Suprapubic skin (tissue), 4 donors: ENCODE results near the gene COL9A3. TPM values are rescaled to one million over a fixed set of nuclear protein-coding genes. Genes with fewer than 3 reads are reported as not detected.

ENCODE experiments used
- DNase-seq, 2 donors: peaks; one replicate each; pipeline ENCODE4 v3.0.0-alpha.2; 2019; ENCODE audit warnings: low spot score in 2 of 2
- H3K27ac ChIP-seq: fragments of 200-600 bp; sonication (generic); one replicate; pipeline ENCODE4 v1.5.1; 2019
- H3K27me3 ChIP-seq: fragments of 200-600 bp; sonication (generic); one replicate; pipeline ENCODE4 v1.5.1; 2019
- H3K36me3 ChIP-seq: fragments of 200-600 bp; sonication (generic); one replicate; pipeline ENCODE4 v1.5.1; 2019
- H3K4me1 ChIP-seq: fragments of 200-600 bp; sonication (generic); one replicate; pipeline ENCODE4 v1.5.1; 2019
- H3K4me3 ChIP-seq: fragments of 200-600 bp; sonication (generic); one replicate; pipeline ENCODE4 v1.5.1; 2019; ENCODE audit warnings: mild to moderate bottlenecking
- H3K9me3 ChIP-seq: fragments of 200-600 bp; sonication (generic); one replicate; pipeline ENCODE4 v1.5.1; 2019
- CTCF ChIP-seq, 2 donors: fragments of 200-600 bp in 1 of 2; fragments of 450-650 bp in 1 of 2; sonication (generic) in 1 of 2; IDR thresholded peaks; one replicate each; pipeline ENCODE4 v1.5.1; 2016 to 2019; ENCODE audit warnings: antibody characterized with exemption in 2 of 2, mild to moderate bottlenecking in 1 of 2, moderate library complexity in 1 of 2
- EP300 ChIP-seq: sonication (generic); formaldehyde crosslinking; IDR thresholded peaks from one replicate; pipeline ENCODE4 v1.6.1; 2017; ENCODE audit warnings: antibody characterized with exemption
- POLR2A ChIP-seq, 2 donors: fragments of 450-650 bp; IDR thresholded peaks; one replicate each; pipeline ENCODE4 v1.6.1; 2017; ENCODE audit warnings: antibody characterized with exemption in 2 of 2, mild to moderate bottlenecking in 2 of 2, moderate library complexity in 2 of 2
- POLR2AphosphoS5 ChIP-seq, 3 donors: sonication (generic); formaldehyde crosslinking; IDR thresholded peaks; one replicate each; pipeline ENCODE4 v1.6.1; 2017; ENCODE audit warnings: antibody characterized with exemption in 3 of 3
- WGBS: methylation state at CpG from one replicate; pipeline ENCODE4 v1.1.5; 2018; 5-methylcytosine and 5-hydroxymethylcytosine counted together
- total RNA-seq, 4 donors: library from RNA; depleted of rRNA; stranded (reverse); fragments of >200 nt; gene quantifications; one replicate each; pipeline ENCODE4 v1.1.0, GENCODE V29; 2016

Gene COL9A3
- total RNA-seq, 4 donors from 2014 or later = 6.1 to 11.3 (median 8.1) TPM

GRCh38 chr20:62831854-62832211 lies 15.0 kb downstream of the COL9A3 start:
- Histone ChIP-seq H3K27ac (no peak overlapping the region), H3K4me3 (peak overlapping the region; percentile 7), H3K9me3 (no peaks in the 10 kb centered on the region), H3K27me3 (peaks cover 2% of the 10 kb centered on the region), H3K4me1 (peaks cover 29% of the 10 kb centered on the region), H3K36me3 (no peaks in the 10 kb centered on the region)
- no peak for TF ChIP-seq POLR2A (IDR thresholded peaks at IDR 0.05)
- TF ChIP-seq EP300 = no peak
- no peak for TF ChIP-seq POLR2AphosphoS5 (IDR thresholded peaks at IDR 0.05)
- WGBS = 49% methylated on average over 6 of the region's 10 CpGs
- DNase-seq = no peak

GRCh38 chr20:62832212-62832922 lies 15.5 kb downstream of the COL9A3 start:
- no peak overlapping the region for H3K27ac ChIP-seq
- peaks cover 2% of the 10 kb centered on the region for H3K27me3 ChIP-seq
- no peak for DNase-seq
- no peaks in the 10 kb centered on the region for H3K9me3 ChIP-seq
- no peak for TF ChIP-seq POLR2AphosphoS5 (IDR thresholded peaks at IDR 0.05)
- no peak for TF ChIP-seq EP300
- TF ChIP-seq POLR2A (IDR thresholded peaks at IDR 0.05) = no peak
- no peak for TF ChIP-seq CTCF (IDR thresholded peaks at IDR 0.05)
- WGBS = 2% methylated on average over 6 of the region's 22 CpGs
- H3K4me1 ChIP-seq = peaks cover 33% of the 10 kb centered on the region
- H3K36me3 ChIP-seq = no peaks in the 10 kb centered on the region
- peak overlapping the region; percentile 7 for H3K4me3 ChIP-seq

- Histone ChIP-seq H3K9me3 (no peaks in the 10 kb centered on the region), H3K27ac (no peak overlapping the region), H3K36me3 (no peaks in the 10 kb centered on the region), H3K4me3 (no peak overlapping the region), H3K4me1 (peaks cover 39% of the 10 kb centered on the region), H3K27me3 (peaks cover 2% of the 10 kb centered on the region)
- TF ChIP-seq POLR2A (IDR thresholded peaks at IDR 0.05) = no peak
- no peak for TF ChIP-seq POLR2AphosphoS5 (IDR thresholded peaks at IDR 0.05)
- TF ChIP-seq EP300 = no peak
- no peak for TF ChIP-seq CTCF (IDR thresholded peaks at IDR 0.05)
- 56% methylated on average over 10 of the region's 14 CpGs for WGBS
- DNase-seq = peak in 1 of 2 donors; percentile 61
These were observed 16.1 kb downstream of the COL9A3 start for GRCh38 chr20:62832951-62833391.

- H3K36me3 ChIP-seq = no peaks in the 10 kb centered on the region
- peak in 1 of 2 donors; percentile 54 for DNase-seq
- H3K9me3 ChIP-seq = no peaks in the 10 kb centered on the region
- TF ChIP-seq EP300 = no peak
- no peak for TF ChIP-seq CTCF (IDR thresholded peaks at IDR 0.05)
- TF ChIP-seq POLR2AphosphoS5 (IDR thresholded peaks at IDR 0.05) = no peak
- H3K4me1 ChIP-seq = peaks cover 43% of the 10 kb centered on the region
- H3K27me3 ChIP-seq = peaks cover 2% of the 10 kb centered on the region
- 89% methylated on average over 14 of the region's 24 CpGs for WGBS
- no peak overlapping the region for H3K27ac ChIP-seq
- H3K4me3 ChIP-seq = no peak overlapping the region
These were observed 18.3 kb downstream of the COL9A3 start for GRCh38 chr20:62834967-62835730.

- Histone ChIP-seq H3K27ac (no peak overlapping the region), H3K4me3 (peak overlapping the region; percentile 37), H3K9me3 (no peaks in the 10 kb centered on the region), H3K36me3 (no peaks in the 10 kb centered on the region), H3K27me3 (peaks cover 2% of the 10 kb centered on the region), H3K4me1 (peaks cover 40% of the 10 kb centered on the region)
- DNase-seq = peak in 1 of 2 donors; percentile 61
- 45% methylated on average over 29 of the region's 52 CpGs for WGBS
- TF ChIP-seq EP300 (no peak), CTCF (IDR thresholded peaks at IDR 0.05) (no peak), POLR2AphosphoS5 (IDR thresholded peaks at IDR 0.05) (no peak), POLR2A (IDR thresholded peaks at IDR 0.05) (no peak)
These were observed 19.3 kb downstream of the COL9A3 start for GRCh38 chr20:62835931-62836861.
